A172 (cell line): ENCODE measurements around the gene PPP6R2. TPM values are rescaled to one million over a fixed set of nuclear protein-coding genes. Genes with fewer than 3 reads are reported as not detected.
"Not testable (repeated sequence)": the region's sequence is repeated elsewhere in the genome, so short reads cannot be mapped to it uniquely, and the experiment has no call there.

Experiments
- DNase-seq: peaks from one replicate; pipeline ENCODE4 v3.0.0-alpha.2; 2015; ENCODE audit warnings: low spot score
- total RNA-seq: library from RNA; depleted of rRNA; stranded (reverse); fragments of >200 nt; shearing (Covaris generic); gene quantifications from 2 replicates; pipeline ENCODE4 v1.2.3, GENCODE V29; 2014

The PPP6R2 gene
- total RNA-seq, 1 experiment from 2014 or later: 36.6 TPM

GRCh38 chr22:50318356-50318697, 24.8 kb upstream of the PPP6R2 start:
- no peak for DNase-seq

DNA sequence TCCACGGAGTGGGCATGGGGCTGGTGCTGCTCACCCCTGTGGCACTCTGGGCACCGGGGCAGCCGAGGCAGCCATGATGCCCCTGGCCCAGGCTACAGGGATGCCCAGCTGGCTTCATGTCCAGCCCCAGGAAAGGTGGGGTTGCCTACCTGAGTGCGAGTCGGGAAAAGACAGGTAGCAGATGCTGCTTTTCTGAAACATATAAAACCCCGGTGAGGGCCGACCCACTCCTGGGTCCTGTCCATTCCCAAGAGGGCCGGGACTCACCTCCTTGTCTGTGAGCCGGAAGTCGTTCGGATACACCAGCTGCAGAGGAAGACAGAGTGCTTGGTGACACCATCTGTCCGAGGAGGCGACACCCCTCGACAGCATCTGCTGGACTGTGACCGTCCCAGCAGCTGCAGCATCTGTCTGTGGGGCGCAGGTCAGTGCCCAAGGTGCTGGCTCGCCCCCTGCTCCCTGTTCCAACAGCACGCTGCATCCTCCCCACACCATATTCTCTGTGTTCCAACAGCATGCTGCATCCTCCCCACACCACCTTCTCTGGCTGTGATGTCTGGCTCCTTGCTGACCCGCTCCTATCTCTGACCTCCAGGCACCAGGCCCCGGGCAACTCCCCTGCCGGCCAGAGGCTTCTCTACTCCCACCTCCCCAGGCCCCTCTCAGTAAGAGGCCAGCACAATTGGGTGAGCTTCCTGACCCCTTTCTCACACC, 24.3 kb upstream of the PPP6R2 start:
- DNase-seq: no peak

DNA sequence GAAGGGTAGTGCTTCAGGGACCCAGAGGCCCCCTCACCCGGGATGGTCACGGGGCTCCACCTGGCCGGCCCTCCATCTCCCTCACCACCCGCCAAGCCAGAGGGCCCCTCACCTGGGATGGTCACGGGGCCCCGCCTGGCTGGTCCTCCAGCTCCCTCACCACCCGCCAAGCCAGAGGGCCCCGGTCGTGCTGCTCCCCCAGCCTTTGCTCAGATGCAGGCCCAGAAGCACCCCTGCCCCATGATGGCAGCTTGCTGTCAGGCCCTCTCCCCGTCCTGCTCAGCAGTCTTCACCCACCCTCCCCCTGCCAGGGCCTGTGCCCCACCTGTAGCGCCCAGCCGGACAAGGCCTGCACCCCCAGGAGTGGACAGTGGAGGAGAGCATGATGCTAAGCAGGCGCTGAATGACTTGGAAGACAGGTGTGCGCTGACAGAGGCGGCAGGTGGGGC, 23.6 kb upstream of the PPP6R2 start:
- DNase-seq: no peak

GRCh38 chr22:50320116-50320515, 23.0 kb upstream of the PPP6R2 start:
- DNase-seq: no peak

DNA sequence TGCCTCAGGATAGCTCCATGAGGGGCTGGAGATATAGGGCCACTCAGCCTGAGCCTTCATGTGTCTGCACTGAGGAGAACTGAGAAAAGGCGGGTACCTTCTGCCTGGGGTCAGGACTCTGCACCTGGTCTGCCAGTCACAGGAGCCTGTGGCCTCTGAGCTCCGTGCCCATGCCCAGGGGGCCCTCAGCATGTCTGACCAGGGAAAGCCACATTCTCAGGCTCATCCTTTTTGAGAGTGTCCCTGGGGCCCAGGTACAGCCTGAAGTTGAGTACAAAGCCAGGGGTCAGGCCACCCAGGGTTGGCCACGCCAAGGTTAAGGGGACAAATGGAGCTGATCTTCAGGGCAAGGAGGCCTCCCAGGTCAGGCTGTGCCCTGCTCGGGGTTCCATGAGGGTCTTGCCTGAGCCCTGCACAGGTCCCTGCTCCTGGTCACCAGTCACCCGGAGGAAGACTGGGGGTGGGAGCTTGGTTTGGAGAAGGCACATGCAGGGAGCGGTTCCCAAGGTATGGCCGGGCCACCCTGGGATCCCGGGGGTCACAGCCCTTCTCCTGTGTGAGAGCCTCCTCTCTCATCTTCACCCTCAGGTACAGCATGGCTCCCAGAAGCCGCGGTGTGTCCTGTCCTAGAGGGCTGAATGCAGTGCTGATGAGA, 22.3 kb upstream of the PPP6R2 start:
- DNase-seq: no peak

DNA sequence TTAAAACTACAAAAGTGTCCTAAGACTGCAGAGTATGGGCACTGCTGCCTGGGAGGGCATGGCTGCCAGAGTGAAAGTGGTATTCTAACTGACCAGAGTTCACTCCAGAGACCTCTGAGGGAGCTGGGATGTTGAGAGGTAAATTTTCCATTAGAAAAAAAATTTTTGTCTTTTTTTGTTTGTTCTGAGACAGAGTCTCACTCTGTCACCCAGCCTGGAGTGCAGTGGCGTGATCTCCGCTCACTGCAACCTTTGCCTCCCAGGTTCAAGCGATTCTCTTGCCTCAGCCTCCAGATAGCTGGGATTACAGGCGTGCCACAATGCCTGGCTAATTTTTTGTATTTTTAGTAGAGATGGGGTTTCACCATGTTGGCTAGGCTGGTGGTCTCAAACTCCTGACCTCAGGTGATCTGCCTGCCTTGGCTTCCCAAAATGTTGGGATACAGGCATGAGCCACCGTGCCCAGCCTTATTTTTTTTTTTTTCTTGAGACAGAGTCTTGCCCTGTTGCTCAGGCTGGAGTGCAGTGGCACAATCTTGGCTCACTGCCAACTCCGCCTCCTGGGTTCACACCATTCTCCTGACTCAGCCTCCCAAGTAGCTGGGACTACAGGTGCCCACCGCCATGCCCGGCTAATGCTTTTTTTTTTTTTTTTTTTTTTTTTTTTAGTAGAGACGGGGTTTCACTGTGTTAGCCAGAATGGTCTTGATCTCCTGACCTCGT, 20.6 kb upstream of the PPP6R2 start:
- not testable (repeated sequence) for DNase-seq

DNA sequence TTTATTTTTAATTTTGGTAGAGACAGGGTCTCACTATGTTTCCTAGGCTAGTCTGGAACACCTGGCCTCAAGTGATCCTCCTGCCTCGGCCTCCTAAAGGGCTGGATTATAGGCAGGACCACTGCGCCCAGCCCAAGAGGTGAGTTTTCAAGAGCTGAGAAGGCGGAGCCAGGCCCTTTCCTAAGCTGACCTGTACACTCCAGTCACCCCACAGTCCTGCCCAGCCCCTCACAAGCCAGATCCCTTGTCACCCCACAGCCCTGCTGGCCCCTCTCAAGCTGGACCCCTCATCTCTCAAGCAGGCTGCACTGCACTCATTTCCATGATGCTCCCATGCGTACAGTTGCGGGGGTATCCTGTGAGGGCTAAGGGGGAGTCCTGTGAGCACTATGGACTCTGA, 19.2 kb upstream of the PPP6R2 start:
- no peak for DNase-seq

DNA sequence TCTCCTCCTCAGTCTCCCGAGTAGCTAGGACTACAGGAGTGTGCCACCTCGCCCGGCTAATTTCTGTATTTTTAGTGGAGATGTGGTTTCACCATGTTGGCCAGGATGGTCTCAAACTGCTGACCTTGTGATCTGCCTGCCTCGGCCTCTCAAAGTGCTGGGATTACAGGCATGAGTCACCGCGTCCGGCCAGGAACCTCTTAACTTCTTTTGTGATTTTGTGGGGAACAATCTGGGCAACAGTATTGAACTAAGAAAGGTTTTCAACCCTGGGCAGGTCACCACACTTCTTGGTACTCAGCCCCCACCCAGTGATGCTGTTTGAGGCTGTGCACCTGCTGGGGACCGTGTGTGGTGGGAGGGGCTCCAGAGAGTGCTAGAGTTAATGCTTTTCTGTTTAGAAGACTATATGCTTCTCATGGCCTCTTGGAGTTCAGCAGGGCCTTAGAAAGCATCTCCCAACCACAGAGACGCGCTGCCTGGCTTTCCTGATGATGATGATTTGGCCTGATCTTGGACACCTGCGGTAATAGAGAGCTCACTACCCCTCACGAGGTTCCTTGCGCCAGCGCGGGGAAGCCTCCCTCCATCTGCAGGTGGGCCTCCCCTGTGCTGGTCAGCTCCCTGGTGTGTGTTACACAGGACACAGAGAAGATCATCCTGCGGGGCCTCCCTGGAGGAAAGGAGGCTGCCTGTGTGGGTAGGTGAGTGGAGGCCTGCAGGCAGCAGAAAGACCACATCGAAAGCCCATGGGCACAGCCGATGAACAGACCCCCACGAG, 17.5 kb upstream of the PPP6R2 start:
- DNase-seq: no peak

- no peak for DNase-seq
These were observed 16.7 kb upstream of the PPP6R2 start for GRCh38 chr22:50326225-50326955.

GRCh38 chr22:50326956-50327710, 16.0 kb upstream of the PPP6R2 start, which contains the start of gene DENND6B:
Gene DENND6B, minus strand, starts transcription at chr22:50327012. Its CDS starts 24 bp downstream, at chr22:50326988.
- no peak for DNase-seq

- no peak for DNase-seq
These were observed 15.5 kb upstream of the PPP6R2 start for GRCh38 chr22:50327711-50328019.

DNA sequence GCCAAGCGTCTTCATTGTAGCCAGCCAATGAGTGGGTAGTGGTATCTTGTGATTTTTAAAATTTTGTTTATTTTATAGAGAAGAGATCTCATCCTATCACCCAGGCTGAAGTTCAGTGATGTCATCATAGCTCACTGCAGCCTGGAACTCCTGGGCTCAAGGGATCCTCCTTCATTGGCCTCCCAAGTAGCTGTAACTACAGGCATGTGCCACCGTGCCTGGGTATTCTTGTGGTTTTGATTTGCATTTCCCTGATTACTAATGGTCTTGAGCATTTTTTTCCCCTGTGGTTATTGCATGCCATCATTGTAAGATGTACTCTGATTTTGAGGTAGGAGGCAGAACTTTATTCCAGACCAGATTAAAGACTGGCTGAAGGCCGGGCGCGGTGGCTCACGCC, 13.9 kb upstream of the PPP6R2 start:
- peak; percentile 32 for DNase-seq

DNA sequence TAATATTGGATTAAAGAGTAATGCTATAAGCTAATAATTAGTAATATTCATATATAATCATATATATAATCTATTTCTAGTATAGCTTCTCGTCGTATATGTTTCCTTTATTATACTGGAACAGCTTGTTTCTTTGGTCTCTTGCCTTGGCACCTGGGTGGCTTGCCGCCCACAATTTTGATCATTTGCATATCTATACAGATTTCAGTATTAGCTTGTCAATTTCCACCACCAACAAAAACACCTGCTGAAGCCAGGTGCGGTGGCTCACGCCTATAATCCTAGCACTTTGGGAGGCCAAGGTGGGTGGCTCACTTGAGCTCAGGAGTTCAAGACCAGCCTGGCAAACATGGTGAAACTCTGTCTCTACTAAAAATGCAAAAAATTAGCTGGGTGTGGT, 8.7 kb upstream of the PPP6R2 start:
- DNase-seq: not testable (repeated sequence)

- DNase-seq: no peak
These were observed 5.7 kb upstream of the PPP6R2 start for GRCh38 chr22:50337262-50338041.

DNA sequence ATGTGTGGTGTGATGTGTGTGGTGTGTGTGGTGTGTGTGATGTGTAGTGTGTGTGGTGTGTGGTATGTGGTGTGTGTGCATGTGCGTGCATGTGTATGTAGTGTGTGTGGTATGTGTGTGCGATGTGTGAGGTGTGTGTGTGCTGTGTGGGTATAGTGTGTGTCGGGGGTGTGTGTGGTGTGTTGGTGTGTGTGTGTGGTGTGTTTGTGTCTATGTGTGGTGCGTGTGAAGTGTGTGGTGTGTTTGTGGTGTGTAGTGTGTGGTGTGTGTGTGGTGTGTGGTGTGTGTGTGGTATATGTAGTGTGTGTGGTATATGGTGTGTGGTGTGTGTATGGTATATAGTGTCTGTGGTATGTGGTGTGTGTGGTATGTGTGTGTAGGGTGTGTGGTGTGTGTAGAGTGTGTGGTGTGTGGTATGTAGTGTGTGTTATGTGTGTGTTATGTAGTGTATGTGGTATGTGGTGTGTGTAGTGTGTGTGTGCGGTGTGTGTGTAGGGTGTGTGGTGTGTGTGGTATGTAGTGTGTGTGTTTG, 5.0 kb upstream of the PPP6R2 start:
- DNase-seq: no peak

- DNase-seq: no peak
These were observed 4.2 kb upstream of the PPP6R2 start for GRCh38 chr22:50338860-50339462.

DNA sequence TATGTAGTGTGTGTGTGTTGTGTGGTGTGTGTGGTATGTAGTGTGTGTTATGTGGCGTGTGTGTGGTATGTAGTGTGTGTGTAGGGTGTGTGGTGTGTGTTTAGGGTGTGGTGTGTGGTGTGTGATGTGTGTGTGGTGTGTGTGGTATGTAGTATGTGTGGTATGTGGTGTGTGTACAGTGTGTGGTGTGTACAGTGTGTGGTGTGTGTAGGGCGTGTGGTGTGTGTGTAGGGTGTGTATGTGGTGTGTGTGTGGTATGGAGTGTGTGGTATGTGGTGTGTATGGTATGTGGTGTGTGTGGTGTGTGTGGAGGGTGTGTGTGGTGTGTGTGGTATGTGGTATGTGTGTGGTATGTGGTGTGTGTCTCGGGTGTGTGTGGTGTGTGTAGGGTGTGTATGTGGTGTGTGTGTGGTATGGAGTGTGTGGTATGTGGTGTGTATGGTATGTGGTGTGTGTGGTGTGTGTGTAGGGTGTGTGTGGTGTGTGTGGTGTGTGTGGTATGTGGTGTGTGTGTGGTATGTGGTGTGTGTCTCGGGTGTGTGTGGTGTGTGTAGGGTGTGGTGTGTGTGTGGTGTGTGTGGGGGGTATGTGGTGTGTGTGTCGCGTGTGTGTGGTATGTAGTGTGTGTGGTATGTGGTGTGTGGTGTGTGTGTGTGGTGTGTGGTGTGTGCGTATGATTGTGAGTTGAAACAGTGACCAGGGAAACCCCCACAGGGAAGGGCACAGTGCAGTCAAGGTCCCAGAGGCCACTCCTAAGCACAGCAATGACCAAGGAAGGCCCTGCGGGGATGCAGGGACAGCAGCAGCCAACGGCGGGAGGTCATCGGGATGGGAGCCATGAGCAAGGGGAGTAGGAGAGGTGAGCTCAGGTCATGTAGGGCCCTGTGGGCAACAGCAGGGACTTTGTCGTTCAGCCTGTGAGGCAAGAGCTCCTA, 2.9 kb upstream of the PPP6R2 start:
- DNase-seq: no peak

DNA sequence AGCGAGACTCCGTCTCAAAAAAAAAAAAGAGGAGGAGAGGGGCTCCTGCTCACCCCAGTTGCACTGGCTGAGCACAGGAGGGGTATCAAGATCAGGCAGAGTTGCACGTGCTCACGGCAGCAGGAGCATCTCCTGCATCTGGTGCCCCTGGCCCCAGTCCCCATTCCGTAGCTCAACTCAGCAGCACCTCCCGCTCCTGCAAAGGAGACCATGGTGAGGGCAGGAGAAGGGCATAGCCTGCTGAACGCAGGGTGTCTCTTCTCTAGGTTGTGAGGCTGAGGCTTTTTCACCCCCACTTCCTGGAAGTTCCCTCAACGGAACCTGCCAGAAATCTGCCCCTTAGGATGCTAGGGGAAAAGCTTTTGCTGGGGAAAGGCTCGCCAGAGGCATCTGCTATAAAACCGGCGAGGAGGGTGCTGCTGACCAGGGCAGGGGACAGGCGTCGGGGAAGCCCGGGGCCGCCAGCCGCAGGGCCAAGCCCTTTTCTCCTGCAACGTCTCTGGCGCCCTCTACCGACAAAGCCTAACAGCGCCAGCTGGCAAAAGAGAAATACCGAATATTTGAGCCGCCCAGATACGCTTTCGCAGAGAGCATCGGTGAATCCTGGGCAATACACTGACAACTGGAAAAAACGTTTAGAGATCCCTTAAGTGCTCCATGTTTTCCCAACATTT, 1.0 kb upstream of the PPP6R2 start:
- peak; percentile 63 for DNase-seq
